HEK293T (cell line): ENCODE measurements around the gene KCNJ4.

Experiments used
- CTCF ChIA-PET: fragments of 350-600 bp; formaldehyde crosslinking; extraction: SDS; loops from one replicate; lab custom pipeline; 2021; ENCODE audit warnings: antibody characterized with exemption, inconsistent platforms; lab: Yijun Ruan, JAX
- POLR2A ChIA-PET: fragments of 350-600 bp; formaldehyde crosslinking; extraction: SDS; loops from one replicate; lab custom pipeline; 2020; ENCODE audit warnings: antibody characterized with exemption, inconsistent platforms; lab: Yijun Ruan, JAX
- DNase-seq: peaks from one replicate; pipeline ENCODE4 v3.0.0; 2012; ENCODE audit warnings: mixed read lengths; ENCODE audit errors: extremely low spot score
- ARNT ChIP-seq: fragments of 450-650 bp; IDR thresholded peaks from 2 replicates; pipeline ENCODE4 v1.6.1; 2017; ENCODE audit warnings: mild to moderate bottlenecking
- BHLHE40 ChIP-seq: fragments of 450-650 bp; IDR thresholded peaks from 2 replicates; pipeline ENCODE4 v1.6.1; 2016; ENCODE audit warnings: mild to moderate bottlenecking, moderate library complexity, borderline replicate concordance
- CTBP1 ChIP-seq: fragments of 450-650 bp; IDR thresholded peaks from 2 replicates; pipeline ENCODE4 v1.6.1; 2016; ENCODE audit warnings: borderline replicate concordance
- ELF4 ChIP-seq: fragments of 450-650 bp; IDR thresholded peaks from 2 replicates; pipeline ENCODE4 v1.6.1; 2017; ENCODE audit warnings: antibody characterized with exemption
- FOXA1 ChIP-seq: fragments of 450-650 bp; IDR thresholded peaks from 2 replicates; pipeline ENCODE4 v1.6.1; 2016; ENCODE audit warnings: mild to moderate bottlenecking
- FOXK2 ChIP-seq: fragments of 450-650 bp; IDR thresholded peaks from 2 replicates; pipeline ENCODE4 v1.6.1; 2016; ENCODE audit warnings: mild to moderate bottlenecking
- FOXM1 ChIP-seq: fragments of 450-650 bp; IDR thresholded peaks from 2 replicates; pipeline ENCODE4 v1.6.1; 2017; ENCODE audit warnings: mild to moderate bottlenecking, borderline replicate concordance
- HDGF ChIP-seq: fragments of 450-650 bp; IDR thresholded peaks from 2 replicates; pipeline ENCODE4 v1.6.1; 2017; ENCODE audit warnings: antibody characterized with exemption, borderline replicate concordance
- L3MBTL2 ChIP-seq: fragments of 450-650 bp; conservative IDR thresholded peaks from 2 replicates; pipeline ENCODE4 v1.6.1; 2016; ENCODE audit warnings: mild to moderate bottlenecking
- LEF1 ChIP-seq: fragments of 450-650 bp; IDR thresholded peaks from 2 replicates; pipeline ENCODE4 v1.6.1; 2017; ENCODE audit warnings: mild to moderate bottlenecking, borderline replicate concordance
- NFRKB ChIP-seq: fragments of 450-650 bp; IDR thresholded peaks from 2 replicates; pipeline ENCODE4 v1.6.1; 2016; ENCODE audit warnings: mild to moderate bottlenecking, moderate library complexity
- SP1 ChIP-seq: fragments of 450-650 bp; IDR thresholded peaks from 2 replicates; pipeline ENCODE4 v1.6.1; 2017
- SUZ12 ChIP-seq: fragments of 450-650 bp; IDR thresholded peaks from 2 replicates; pipeline ENCODE4 v1.6.1; 2016; ENCODE audit warnings: mild to moderate bottlenecking
- TARDBP ChIP-seq: fragments of 450-650 bp; IDR thresholded peaks from 2 replicates; pipeline ENCODE4 v1.6.1; 2016
- ZNF384 ChIP-seq: fragments of 450-650 bp; IDR thresholded peaks from 2 replicates; pipeline ENCODE4 v1.6.1; 2016
- TF ChIP-seq, protein P1 (sequence below): fragments of 450-650 bp; IDR thresholded peaks from 2 replicates; pipeline ENCODE4 v1.6.1; 2016

Gene KCNJ4

DNA sequence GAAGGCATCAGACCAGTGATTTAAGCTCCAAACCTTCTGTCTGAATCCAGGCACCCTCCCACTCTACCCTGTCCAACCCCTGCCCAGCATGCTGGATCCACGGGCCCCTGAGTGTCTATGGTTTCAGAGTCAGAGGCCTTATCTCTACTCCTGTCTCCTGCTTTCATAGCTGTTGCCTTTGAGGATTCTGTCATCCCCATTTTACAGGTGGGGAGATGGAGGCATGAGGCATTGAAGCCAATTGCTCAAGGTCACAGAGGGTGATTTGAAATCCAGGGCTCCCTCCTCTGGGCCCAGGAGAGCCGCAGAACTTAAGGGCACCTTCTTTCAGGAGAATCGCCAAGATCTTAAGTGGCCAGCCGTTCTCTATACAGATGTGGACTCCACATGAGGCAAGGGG lies 3.1 kb downstream of the KCNJ4 start:
- no peak for DNase-seq
- ChIA-PET CTCF (interaction anchor here (1.1 kb wide), 1 partner anchor 10 kb away, joined by 4 read pairs; no protein-coding TSS in a partner anchor), POLR2A (interaction anchor here (1.0 to 2.0 kb wide), 3 partner anchors 11 to 53 kb away, joined by 3 to 7 read pairs (median 4); partner anchors contain the start of gene KDELR3)
- no peak for TF ChIP-seq TARDBP
- TF ChIP-seq LEF1 = no peak
- TF ChIP-seq FOXA1 = no peak
- no peak for TF ChIP-seq NFRKB
- no peak for TF ChIP-seq CTBP1
- no peak for TF ChIP-seq SUZ12
- TF ChIP-seq FOXK2 = no peak

DNA sequence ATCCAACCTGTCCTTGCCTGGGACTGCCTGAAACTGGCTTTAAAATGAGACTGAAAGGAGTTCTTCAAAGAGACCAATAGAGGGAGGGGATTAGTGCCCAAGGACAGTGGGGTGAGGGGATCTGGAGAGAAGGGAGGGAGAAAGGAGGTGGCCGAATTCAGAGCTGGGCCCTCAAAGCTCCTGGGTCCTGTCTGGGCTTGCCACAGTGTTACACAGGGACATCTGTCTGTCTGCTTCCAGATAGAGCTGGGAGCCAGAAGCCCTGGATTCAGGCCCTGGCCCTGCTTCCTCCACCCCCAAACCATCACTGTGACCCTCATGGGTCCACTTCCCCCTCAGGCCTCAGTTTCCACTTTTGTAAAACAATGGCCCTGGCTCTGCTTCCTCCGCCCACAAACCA lies 3.6 kb downstream of the KCNJ4 start:
- DNase-seq = no peak
- TF ChIP-seq ZNF384 = no peak
- no peak for TF ChIP-seq BHLHE40
- no peak for TF ChIP-seq LEF1
- TF ChIP-seq TARDBP = no peak
- no peak for TF ChIP-seq ELF4
- TF ChIP-seq FOXM1 = no peak
- no peak for TF ChIP-seq CTBP1
- TF ChIP-seq, protein P1, sequence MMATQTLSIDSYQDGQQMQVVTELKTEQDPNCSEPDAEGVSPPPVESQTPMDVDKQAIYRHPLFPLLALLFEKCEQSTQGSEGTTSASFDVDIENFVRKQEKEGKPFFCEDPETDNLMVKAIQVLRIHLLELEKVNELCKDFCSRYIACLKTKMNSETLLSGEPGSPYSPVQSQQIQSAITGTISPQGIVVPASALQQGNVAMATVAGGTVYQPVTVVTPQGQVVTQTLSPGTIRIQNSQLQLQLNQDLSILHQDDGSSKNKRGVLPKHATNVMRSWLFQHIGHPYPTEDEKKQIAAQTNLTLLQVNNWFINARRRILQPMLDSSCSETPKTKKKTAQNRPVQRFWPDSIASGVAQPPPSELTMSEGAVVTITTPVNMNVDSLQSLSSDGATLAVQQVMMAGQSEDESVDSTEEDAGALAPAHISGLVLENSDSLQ = no peak
- no peak for TF ChIP-seq L3MBTL2
- TF ChIP-seq SUZ12 = no peak
- TF ChIP-seq ARNT = no peak
- TF ChIP-seq SP1 = no peak
- no peak for TF ChIP-seq FOXA1
- no peak for TF ChIP-seq HDGF
- TF ChIP-seq FOXK2 = no peak
- no peak for TF ChIP-seq NFRKB
- ChIA-PET POLR2A (interaction anchor here (0.8 to 2.0 kb wide), 4 partner anchors 11 to 53 kb away, joined by 3 to 7 read pairs (median 4); partner anchors contain the start of gene KDELR3), CTCF (interaction anchor here (0.5 to 1.1 kb wide), 2 partner anchors 11 to 102 kb away, joined by 3 to 4 read pairs; no protein-coding TSS in a partner anchor)

DNA sequence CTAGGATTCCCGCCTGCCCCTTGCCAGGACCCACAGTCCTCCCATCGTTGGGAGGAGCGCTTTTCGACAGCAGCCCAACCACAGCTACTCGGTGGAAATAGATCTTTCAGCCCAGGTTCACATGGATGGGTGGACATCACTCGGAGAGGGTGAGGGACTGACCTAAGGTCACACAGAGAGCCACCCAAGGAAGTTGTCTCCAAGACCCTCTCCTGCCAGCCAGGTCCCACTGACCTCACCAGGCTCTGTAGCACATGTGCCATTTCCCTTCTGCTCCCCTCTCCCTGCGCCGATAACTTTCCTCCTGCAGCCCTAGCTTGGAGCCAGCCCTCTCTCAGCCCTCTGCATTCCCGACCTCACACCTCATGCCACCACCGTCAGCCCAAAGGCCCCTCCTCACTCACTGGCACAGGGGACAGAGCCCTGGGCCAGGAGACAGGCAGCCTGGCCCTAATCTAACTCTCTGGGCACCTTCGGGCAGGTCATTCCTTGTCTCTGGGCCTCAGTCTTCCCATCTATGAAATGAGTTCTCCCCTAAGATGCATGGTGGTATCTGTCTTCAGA lies 4.7 kb downstream of the KCNJ4 start:
- no peak for DNase-seq
- POLR2A ChIA-PET = interaction anchor here (0.8 to 2.0 kb wide), 2 partner anchors 12 to 52 kb away, joined by 3 to 7 read pairs; no protein-coding TSS in a partner anchor
- CTCF ChIA-PET = interaction anchor here (0.6 kb wide), 1 partner anchor 53 kb away, joined by 3 read pairs; no protein-coding TSS in a partner anchor
- TF ChIP-seq, protein P1 = no peak
- TF ChIP-seq L3MBTL2 = no peak
- no peak for TF ChIP-seq SP1
- TF ChIP-seq SUZ12 = no peak

DNA sequence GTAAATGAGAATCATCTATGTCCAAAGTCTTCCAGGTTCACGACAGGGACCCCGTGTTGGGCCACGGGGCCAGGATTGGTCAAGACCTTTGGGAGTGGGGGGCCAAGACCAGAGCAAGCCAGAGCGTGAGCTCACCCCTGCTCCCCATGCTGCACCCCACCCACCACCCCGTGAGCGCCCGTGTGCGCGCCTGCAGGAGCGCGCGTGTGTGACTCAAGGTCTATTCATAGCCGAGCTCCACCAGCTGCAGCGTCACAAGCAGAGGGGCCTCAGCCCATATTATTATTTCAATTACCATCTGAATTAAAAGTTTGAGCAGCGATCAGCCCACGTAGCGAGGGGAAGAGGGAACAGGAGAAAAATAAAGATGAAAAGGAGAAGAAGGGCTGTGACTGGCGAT lies 5.2 kb downstream of the KCNJ4 start:
- TF ChIP-seq BHLHE40 (no peak), SP1 (no peak), LEF1 (no peak), FOXK2 (no peak), ARNT (no peak)
- TF ChIP-seq, protein P1 = no peak
- CTCF ChIA-PET = interaction anchor here (0.6 kb wide), 1 partner anchor 52 kb away, joined by 3 read pairs; no protein-coding TSS in a partner anchor
- DNase-seq = no peak
- POLR2A ChIA-PET = interaction anchor here (1.2 to 1.7 kb wide), 2 partner anchors 13 to 51 kb away, joined by 4 to 5 read pairs; no protein-coding TSS in a partner anchor

DNA sequence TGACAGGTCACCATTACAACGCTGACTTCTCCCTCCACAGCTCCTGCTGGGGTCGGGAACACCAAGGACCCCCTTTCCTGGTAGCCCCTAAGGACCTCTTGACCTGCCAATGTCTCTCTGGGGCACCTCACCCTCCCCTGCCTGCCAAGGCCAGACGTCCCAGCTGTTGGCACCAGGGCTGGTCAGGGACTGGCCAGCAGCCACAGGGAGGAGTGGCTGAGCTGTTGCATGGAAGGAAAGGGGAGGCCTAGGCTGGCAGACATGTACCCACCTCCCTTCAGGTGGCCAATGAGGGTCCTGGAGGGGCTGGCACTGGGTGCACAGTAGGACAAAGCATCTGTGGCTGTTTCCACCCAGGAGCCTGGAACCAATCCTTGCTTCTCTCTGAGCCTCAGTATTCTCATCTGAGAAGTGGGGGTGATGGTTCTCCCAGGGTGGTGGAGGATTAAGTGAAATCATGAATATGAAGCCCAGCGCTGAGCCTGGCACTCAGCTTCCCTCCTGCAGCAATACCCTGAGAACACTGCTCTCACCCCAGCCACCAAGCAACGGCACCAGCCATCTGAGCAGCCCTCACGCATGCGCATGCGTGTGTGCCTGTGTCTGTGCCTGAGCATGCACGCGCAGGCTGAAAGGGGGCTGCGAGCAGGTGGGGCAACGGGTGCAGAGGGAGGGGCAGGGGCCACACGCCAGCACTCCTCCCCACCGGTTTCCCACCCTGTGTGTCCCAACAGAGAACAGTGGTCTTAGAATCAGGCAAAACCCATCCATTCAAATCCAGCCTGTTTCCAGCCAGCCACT lies 5.9 kb downstream of the KCNJ4 start:
- DNase-seq = no peak
- ChIA-PET POLR2A (interaction anchor here (0.7 to 1.7 kb wide), 5 partner anchors 13 to 58 kb away, joined by 3 to 5 read pairs (median 4); no protein-coding TSS in a partner anchor), CTCF (interaction anchor here (0.9 kb wide), 1 partner anchor 35 kb away, joined by 3 read pairs; no protein-coding TSS in a partner anchor)
- TF ChIP-seq TARDBP (no peak), ARNT (no peak), BHLHE40 (no peak), SP1 (no peak), FOXK2 (no peak), L3MBTL2 (no peak), FOXM1 (no peak), SUZ12 (no peak), CTBP1 (no peak)
- TF ChIP-seq, protein P1 = no peak
